Measurements from ENCODE around the gene ANKZF1. TPM values are rescaled to one million over a fixed set of nuclear protein-coding genes. Genes with fewer than 3 reads are reported as not detected.

ANKZF1 gene
- total RNA-seq, 6 experiments from 2014 or later, result 19.3 to 27.8 (median 24.5) TPM

DNA sequence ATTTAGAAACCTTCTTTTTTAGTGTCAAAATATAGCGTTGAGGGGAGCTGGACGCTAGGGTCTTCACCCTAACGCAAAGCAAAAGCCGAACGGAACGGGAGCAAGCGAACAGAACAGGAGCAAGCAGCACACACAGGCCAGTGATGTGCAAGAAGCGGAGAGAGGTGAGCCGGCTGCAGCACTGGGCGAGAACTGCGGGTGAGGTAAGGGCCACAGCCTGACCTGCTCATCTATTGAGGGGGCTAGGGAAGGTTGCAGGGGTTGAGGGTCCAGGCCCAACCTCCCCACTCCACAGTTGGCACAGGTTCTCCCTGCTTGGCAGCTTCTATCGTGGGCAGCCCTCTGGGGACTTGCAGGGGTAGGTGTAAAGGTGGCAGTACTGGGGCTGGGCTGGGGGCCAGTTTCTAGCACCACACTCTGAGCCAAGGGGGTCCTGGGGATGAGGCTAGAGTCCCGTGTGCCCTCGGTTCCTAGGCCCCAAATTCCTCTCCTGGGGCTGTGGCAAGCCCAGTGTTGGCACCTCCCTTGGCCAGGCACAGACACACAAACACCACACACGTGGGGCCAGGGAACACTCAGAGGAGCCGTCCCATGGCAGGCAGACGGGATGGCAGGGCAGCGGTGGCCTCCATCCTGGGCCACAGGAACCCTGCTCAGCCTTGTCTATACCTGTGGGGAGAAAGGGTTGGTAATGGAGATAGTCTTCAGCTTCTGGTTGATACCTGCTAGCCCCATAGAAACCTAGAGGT, 9.6 kb upstream of the ANKZF1 start:
- no peaks in the 10 kb centered on the region for H3K9me3 ChIP-seq
- H3K27ac ChIP-seq, result no peak overlapping the region
- TF ChIP-seq, protein P1, sequence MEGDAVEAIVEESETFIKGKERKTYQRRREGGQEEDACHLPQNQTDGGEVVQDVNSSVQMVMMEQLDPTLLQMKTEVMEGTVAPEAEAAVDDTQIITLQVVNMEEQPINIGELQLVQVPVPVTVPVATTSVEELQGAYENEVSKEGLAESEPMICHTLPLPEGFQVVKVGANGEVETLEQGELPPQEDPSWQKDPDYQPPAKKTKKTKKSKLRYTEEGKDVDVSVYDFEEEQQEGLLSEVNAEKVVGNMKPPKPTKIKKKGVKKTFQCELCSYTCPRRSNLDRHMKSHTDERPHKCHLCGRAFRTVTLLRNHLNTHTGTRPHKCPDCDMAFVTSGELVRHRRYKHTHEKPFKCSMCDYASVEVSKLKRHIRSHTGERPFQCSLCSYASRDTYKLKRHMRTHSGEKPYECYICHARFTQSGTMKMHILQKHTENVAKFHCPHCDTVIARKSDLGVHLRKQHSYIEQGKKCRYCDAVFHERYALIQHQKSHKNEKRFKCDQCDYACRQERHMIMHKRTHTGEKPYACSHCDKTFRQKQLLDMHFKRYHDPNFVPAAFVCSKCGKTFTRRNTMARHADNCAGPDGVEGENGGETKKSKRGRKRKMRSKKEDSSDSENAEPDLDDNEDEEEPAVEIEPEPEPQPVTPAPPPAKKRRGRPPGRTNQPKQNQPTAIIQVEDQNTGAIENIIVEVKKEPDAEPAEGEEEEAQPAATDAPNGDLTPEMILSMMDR (IDR thresholded peaks at IDR 0.05), result no peak
- no peak for TF ChIP-seq POLR2A (IDR thresholded peaks at IDR 0.05)
- no peak for DNase-seq
- H3K4me3 ChIP-seq, result no peak overlapping the region
- 85% methylated on average over 11 of the region's 18 CpGs for WGBS (ENCODE audit: insufficient coverage, low coverage, low lambda C conversion rate, missing lambda C conversion rate)
- intact Hi-C loops (cut with DNase I), result loop anchor here in 1 of 2 donors (5.0 to 10.0 kb wide), 2 partner anchors 43 to 75 kb away; partner anchors contain the start of genes CNPPD1 and RETREG2
- peaks cover 0 to 23% (median 11%) of the 10 kb centered on the region in 4 donors for H3K4me1 ChIP-seq
- H3K36me3 ChIP-seq, result peaks cover 10 to 53% (median 31%) of the 10 kb centered on the region in 4 donors
- ATAC-seq, result no peak
- H3K27me3 ChIP-seq, result no peaks in the 10 kb centered on the region

DNA sequence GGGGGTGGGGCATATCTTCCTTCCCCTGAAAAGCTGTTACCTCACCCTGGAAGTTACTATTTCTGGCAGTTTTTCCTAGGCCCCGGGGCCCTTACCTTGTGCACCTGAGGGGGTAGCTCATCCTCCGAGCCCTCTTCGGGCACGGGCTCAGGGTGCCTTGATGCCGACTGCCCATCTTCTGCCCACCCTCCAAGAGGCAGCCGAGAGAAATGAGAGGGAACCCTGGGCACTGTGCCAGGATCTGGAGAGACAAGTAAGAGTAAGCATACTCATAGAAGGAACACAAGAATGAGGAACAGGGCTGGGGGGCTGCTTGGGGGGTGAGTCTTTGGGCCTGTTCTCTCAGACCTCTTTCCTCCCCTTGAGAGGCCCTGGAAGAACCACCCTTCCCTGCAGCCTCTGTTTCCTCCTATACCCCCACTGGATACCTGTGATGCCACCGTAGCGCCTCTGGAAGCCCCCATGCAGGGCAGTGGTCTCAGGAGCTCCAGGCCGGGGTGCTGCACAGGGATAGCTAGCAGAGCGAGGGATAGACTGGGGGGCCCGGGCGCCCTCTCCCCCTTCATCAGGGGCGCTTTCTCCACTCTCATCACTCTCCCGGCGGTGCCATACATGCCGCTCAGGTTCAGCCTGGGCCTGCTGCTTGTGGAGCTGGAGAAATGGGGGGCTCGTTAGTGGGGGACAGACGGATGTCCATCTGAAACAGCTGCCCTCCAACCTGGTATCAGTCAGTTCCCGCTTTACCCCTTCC, 8.8 kb upstream of the ANKZF1 start:
- no peak overlapping the region for H3K4me3 ChIP-seq
- no peak for ATAC-seq
- 82% methylated on average over 9 of the region's 19 CpGs for WGBS (ENCODE audit: insufficient coverage, low coverage, low lambda C conversion rate, missing lambda C conversion rate)
- intact Hi-C loops (cut with DNase I), result loop anchor here in 1 of 2 donors (10.0 kb wide), 1 partner anchor 74 kb away; no protein-coding TSS in a partner anchor
- DNase-seq, result no peak
- H3K27ac ChIP-seq, result no peak overlapping the region
- TF ChIP-seq, protein P1 (IDR thresholded peaks at IDR 0.05), result no peak
- TF ChIP-seq POLR2A (IDR thresholded peaks at IDR 0.05), result no peak
- H3K9me3 ChIP-seq, result no peaks in the 10 kb centered on the region
- H3K4me1 ChIP-seq, result peaks cover 0 to 23% (median 11%) of the 10 kb centered on the region in 4 donors
- H3K36me3 ChIP-seq, result peaks cover 17 to 58% (median 34%) of the 10 kb centered on the region in 4 donors
- no peaks in the 10 kb centered on the region for H3K27me3 ChIP-seq

DNA sequence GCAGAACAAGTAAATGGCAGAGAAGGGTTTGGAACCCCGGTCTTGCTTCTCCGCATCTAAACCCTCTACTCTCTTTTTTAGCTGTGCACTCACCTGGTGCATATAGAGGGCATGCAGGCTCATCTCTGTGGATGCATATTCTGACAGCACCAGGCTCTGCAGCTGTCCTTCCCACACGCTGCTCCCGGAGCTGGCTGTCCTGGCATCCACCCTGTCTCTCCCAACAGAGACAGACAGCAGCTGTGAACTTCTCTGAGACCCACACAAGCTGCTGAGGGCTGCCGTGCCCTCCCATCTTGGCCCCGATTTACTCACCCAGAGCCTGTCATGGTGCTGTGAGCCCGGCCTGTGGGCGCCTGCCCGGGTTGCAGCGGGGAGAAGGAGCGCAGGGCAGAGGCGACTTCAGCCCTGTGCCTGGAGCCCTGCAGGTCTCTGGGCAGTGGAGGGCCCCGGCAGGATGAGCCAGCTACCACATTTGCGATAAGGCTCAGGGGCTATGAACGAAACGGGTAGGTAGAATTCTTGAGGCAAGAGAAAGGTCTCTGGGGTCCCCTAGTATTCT, 7.6 kb upstream of the ANKZF1 start:
- no peak for ATAC-seq
- TF ChIP-seq POLR2A (IDR thresholded peaks at IDR 0.05), result no peak
- TF ChIP-seq, protein P1 (IDR thresholded peaks at IDR 0.05), result no peak
- Histone ChIP-seq H3K4me3 (no peak overlapping the region), H3K27ac (no peak overlapping the region), H3K27me3 (no peaks in the 10 kb centered on the region), H3K36me3 (peaks cover 17 to 64% (median 34%) of the 10 kb centered on the region in 4 donors), H3K4me1 (peaks cover 0 to 22% (median 11%) of the 10 kb centered on the region in 4 donors), H3K9me3 (no peaks in the 10 kb centered on the region)
- no peak for DNase-seq
- 100% methylated on average over 2 of the region's 16 CpGs for WGBS (ENCODE audit: insufficient coverage, low coverage, low lambda C conversion rate, missing lambda C conversion rate)
- intact Hi-C loops (cut with DNase I), result loop anchor here in 1 of 2 donors (10.0 kb wide), 1 partner anchor 73 kb away; no protein-coding TSS in a partner anchor

DNA sequence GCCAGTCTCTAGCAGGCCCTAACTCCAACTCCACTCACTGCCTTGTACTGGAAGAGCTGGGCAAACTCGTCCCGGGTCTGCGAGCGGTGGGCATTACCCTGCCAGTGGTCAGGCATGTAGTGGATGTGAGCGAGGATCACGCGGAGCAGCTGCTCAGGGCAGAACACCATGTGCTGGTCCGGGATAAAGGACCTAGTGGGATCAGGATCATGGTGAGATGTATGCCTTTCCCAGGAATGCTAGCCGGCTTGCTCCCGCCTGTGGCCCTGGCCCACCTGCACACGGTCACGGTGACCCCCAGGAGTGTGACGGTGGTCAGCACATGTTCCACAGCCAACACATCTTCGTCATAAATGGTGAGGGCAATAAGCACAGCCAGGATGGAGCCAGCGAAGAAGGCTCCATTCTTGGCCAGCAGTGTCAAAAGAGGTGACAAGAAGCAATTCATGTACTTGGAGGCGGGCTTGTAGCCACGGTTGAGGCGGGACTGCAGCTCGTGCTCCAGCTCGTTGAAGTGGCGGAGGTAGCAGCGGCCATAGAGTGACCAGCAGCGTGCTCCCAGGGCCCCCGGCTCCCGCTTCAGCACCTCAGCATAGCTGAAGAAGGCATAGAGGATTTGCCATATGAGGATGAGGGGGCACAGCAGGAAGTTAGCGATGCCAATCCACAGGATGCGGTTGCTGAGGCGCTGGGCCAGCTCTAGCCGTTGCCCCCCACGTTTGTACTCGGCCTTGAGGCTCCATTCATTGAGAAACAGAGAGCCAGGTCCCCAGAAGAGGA, 5.6 kb upstream of the ANKZF1 start:
- Histone ChIP-seq H3K27me3 (no peaks in the 10 kb centered on the region), H3K4me1 (peaks cover 0 to 16% (median 3%) of the 10 kb centered on the region in 4 donors), H3K9me3 (no peaks in the 10 kb centered on the region), H3K4me3 (no peak overlapping the region), H3K27ac (no peak overlapping the region), H3K36me3 (peaks cover 17 to 64% (median 35%) of the 10 kb centered on the region in 4 donors)
- 77% methylated on average over 9 of the region's 31 CpGs for WGBS (ENCODE audit: insufficient coverage, low coverage, low lambda C conversion rate, missing lambda C conversion rate)
- no peak for DNase-seq
- no peak for TF ChIP-seq POLR2A (IDR thresholded peaks at IDR 0.05)
- TF ChIP-seq, protein P1 (IDR thresholded peaks at IDR 0.05), result no peak
- intact Hi-C loops (cut with DNase I), result loop anchor here in 1 of 2 donors (10.0 kb wide), 1 partner anchor 71 kb away; no protein-coding TSS in a partner anchor
- ATAC-seq, result no peak

All from right lobe of liver (tissue), 6 donors.